Activated CD4-positive, alpha-beta T cell treated with anti-CD3 and anti-CD28 coated beads for 48 hours (primary cell): ENCODE results near the gene LRSAM1.
"Not testable (repeated sequence)": the region's sequence is repeated elsewhere in the genome, so short reads cannot be mapped to it uniquely, and the experiment has no call there.

ENCODE experiments used
- DNase-seq: peaks from one replicate; pipeline ENCODE4 v3.0.0-alpha.2; 2020

Gene LRSAM1

GRCh38 chr9:127463382-127463781, 12.1 kb downstream of the LRSAM1 start:
- no peak for DNase-seq

- no peak for DNase-seq
These were observed 12.6 kb downstream of the LRSAM1 start for GRCh38 chr9:127463911-127464310.

DNA sequence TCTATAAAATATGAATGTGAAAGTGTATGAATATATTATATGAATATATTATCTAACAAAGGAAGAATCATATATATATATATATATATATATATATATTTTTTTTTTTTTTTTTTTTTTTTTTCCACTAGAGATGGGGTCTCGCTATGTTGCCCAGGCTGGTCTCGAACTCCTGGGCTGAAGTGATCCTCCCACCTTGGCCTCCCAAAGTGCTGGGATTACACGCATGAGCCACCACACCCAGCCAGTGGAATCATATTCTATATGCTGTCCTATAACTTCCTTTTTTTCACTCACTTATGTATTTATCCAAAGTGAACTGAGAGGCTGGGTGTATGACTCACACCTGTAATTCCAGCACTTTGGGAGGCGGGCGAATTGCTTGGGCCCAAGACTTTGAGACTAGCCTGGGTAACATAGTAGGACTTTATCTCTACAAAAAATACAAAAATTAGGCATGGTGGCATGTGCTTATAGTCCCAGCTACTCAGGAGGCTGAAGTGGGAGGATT, 15.2 kb downstream of the LRSAM1 start:
- DNase-seq: not testable (repeated sequence)

DNA sequence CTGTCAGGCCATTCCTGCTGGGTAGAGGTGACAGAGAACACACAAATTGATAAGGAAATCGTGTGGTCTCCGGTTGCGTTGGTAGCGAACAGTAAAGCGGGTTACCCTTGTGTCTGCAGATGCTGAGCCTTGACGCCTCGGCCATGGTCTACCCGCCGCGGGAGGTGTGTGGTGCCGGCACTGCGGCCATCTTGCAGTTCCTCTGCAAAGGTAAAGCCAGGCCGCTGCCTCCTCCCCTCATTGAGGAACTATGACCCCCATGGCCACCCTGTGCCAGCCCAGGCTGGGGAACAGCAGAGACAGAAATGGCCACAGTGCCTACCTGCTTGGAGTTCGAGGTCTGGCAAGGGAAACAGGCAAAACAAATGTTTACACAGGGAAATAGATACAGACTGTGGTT, 16.3 kb downstream of the LRSAM1 start:
- DNase-seq: no peak

GRCh38 chr9:127470662-127471061, 19.4 kb downstream of the LRSAM1 start:
- no peak for DNase-seq

GRCh38 chr9:127473501-127473900, 22.2 kb downstream of the LRSAM1 start:
- DNase-seq: no peak

- DNase-seq: no peak
These were observed 22.6 kb downstream of the LRSAM1 start for GRCh38 chr9:127473932-127474331.

DNA sequence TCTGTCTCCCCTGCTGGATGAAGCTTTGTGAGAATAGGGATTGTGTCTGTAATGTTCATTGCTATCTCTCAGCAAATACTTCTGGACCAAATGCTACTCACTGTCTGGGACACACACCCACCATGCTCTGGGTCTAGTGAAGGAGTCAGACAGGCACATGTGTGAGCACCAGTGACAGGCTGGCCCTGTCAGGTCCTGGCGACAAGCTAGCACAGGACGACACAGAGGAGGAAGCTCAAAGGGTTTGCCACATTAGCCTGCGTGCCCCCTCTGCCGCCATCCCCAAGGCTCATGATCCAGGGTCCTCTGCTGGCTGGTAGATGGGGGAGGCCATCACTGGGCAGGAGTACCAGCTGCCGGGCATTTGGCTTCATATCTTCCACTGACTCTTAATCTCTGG, 23.3 kb downstream of the LRSAM1 start:
- no peak for DNase-seq

GRCh38 chr9:127479507-127480081, 28.3 kb downstream of the LRSAM1 start:
- DNase-seq: no peak

DNA sequence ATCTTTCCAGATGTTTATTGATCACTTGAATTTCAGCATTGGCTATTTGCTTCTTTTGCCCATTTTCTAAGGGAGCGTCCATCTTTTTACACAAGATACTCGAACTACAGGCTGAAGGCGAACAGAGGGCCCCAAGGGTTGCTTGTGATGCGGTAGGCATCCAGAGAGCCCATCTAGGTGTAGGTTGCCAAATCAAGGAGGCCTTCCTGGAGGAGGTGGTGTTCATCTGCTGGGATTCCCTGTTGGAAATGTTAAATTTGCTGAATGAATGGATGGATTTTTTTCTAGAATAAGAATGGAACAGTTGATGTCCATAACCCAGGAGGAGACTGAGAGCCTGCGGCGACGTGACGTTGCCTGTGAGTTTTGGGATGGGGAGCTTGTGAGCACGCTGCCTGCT, 31.4 kb downstream of the LRSAM1 start:
- DNase-seq: no peak

GRCh38 chr9:127485995-127486394, 34.7 kb downstream of the LRSAM1 start:
- no peak for DNase-seq

GRCh38 chr9:127488946-127489345, 37.6 kb downstream of the LRSAM1 start:
- DNase-seq: no peak

DNA sequence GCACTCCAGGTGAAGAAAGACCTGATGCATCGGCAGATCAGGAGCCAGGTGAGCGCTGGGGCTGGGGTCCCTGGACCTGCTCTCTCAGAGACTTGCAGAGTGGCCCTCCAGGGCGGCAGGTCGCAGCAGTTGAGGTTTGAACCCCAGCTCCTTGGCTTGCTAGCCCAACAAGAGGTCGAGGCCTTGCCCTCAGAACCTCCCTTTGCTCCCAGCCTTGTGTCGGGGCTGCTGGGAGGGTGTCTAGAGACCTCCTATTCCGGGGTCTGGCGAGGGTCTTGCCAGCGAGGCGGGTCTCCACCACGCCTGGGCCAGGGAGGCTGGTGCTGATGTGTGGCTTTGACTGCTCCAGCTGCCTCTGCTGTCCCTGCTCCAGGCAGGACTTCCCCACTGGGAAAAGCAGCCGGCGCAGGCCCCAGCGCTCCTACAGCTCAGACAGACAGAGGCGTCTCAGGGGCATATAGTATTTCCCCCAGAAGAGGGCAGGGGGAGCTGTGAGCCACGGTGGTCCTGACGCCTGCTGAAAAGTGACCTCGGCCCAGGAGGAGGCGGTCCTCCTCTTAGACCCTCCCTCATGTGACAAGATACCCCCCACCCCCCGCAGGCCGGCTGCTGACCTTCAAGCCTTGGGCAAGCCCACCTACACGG, 38.3 kb downstream of the LRSAM1 start:
- no peak for DNase-seq

- no peak for DNase-seq
These were observed 39.4 kb downstream of the LRSAM1 start for GRCh38 chr9:127490535-127491230.

DNA sequence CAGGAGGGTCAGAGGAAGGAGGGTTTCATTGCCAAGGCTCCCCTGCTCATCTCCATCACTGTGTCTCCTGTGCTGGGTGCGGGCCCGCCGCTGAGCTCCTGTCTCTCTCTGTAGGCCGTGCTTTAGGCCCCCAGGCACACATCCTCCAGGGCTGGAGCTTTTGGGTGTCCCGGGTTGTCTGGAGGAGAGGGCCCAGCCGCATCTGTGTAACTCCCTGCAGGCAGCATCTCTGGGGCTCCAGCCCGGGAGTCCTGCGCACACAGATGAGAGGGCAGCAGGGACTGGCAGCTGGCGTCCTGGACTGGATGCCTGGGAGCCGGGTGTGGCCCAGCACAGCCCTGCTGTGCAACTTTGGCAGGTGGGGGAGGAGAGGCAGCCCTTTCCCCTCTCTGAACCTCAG, 40.2 kb downstream of the LRSAM1 start:
- no peak for DNase-seq

DNA sequence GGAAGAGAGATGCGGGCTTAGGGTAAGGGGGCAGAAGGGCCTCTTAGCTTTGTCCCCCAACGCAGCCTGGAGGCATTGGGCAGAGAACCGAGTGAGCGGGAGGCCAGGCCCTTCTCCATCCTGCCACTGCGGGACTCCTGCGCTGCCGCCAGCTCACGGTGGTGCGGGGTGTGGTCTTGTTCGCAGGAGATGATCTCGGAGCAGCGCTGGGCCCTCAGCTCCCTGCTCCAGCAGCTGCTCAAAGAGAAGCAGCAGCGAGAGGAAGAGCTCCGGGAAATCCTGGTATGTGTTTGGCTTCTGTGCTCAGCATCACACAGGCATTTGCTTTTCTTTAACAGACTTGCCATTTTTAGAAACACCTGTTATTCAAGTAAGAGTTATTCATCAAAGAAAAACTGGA, 41.3 kb downstream of the LRSAM1 start:
- DNase-seq: no peak

GRCh38 chr9:127493592-127494303, 42.4 kb downstream of the LRSAM1 start:
- no peak for DNase-seq

GRCh38 chr9:127494304-127494702, 43.0 kb downstream of the LRSAM1 start:
- DNase-seq: no peak

- no peak for DNase-seq
These were observed 44.7 kb downstream of the LRSAM1 start for GRCh38 chr9:127495884-127496555.

DNA sequence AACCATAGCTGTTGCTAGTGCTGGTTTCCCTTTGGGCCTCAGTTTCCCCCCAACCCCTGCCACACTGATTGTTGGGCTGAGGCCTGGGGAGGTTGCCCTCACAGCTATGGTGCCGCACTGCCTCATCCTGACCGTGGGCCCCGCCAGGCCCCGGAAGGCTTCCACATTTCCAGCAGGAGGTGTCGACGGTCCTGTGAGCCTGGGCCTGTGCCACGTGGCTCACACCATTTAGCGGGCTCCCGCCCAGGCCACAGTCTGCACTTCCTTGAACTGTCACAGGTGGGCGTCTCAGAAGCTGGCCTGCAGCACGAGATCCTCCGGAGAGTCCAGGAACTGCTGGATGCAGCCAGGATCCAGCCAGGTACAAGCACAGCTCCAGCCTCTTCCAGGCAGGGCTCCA, 45.7 kb downstream of the LRSAM1 start:
- no peak for DNase-seq

GRCh38 chr9:127497656-127498290, 46.5 kb downstream of the LRSAM1 start:
- DNase-seq: no peak

GRCh38 chr9:127498298-127498697, 47.0 kb downstream of the LRSAM1 start:
- DNase-seq: no peak

DNA sequence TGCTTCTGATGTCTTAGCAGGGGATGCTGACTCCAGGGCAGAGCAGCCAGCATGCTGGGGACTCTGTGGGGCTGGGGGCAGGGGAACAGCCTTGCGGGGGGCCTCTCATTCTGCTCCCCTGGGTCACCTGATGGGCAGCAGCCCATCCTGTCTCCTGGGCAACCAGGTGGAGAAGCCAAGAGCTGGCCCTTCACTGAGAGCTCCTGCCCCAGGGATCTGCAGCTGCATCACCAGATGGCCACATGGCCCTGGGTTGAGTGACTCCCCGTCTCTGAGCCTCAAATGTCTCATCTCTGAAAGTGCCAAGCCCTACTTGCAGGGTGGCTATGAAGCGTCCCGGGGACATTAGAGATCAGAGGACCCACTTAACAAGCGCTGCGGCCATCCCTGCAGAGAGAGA, 49.1 kb downstream of the LRSAM1 start:
- no peak for DNase-seq
